Measurements from ENCODE around the gene HECW1.
"Not testable (repeated sequence)": the region's sequence is repeated elsewhere in the genome, so short reads cannot be mapped to it uniquely, and the experiment has no call there.

HECW1 gene

DNA sequence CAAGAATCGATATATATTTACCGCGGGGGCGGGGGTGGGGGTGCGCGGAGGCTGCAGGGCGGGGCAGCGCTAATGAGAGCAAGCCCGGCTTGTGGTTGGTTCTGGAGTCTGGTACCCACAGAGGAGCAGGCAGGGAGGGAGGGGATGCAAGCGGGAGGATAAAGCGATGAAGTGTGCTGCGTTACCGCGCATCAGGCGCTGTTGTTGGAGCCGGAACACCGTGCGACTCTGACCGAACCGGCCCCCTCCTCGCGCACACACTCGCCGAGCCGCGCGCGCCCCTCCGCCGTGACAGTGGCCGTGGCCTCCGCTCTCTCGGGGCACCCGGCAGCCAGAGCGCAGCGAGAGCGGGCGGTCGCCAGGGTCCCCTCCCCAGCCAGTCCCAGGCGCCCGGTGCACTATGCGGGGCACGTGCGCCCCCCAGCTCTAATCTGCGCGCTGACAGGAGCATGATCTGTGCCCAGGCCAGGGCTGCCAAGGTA, at the start of gene HECW1:
Gene HECW1 (plus strand): TSS at position 189 of the 482 bp plus-strand sequence. CDS start 131,259 bp downstream, outside the sequence.
- no peaks in the 10 kb centered on the region for H3K9me3 Mint-ChIP-seq
- H3K4me3 Mint-ChIP-seq, result peak within 1 kb of the TSS; percentile 35 to 57
- ATAC-seq (replicated peaks) (peak; percentile 10 to 16), DNase-seq (no peak)
- H3K27ac Mint-ChIP-seq, result no peak within 1 kb of the TSS
- peaks cover 62 to 80% of the 10 kb centered on the region in 2 donors for H3K27me3 Mint-ChIP-seq
- peaks cover 17 to 21% of the 10 kb centered on the region in 2 donors for H3K4me1 Mint-ChIP-seq
- no peaks in the 10 kb centered on the region for H3K36me3 Mint-ChIP-seq

DNA sequence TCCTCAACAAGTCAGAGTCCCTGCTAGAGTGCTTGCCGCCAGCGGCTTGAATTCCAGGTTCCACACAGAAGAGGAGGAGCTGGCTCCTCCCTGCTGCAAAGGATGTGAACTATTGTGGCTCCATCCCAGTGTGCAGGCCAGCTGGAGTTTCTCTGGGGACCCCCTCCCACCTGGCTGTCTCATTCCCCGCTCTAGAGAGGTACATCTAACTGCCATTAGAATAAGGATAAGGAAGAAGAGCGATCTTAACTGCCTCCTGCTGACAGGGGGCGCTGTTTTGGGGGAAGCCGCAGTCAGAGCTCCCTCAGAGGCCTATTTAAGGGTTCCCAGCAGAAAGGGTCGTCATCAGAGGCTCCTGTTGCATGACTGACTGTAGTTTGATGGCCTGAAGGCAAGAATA, 40.8 kb upstream of the HECW1 start:
- H3K9me3 Mint-ChIP-seq, result peaks cover under 1 to 1% of the 10 kb centered on the region in 2 donors
- ATAC-seq (replicated peaks), result no peak
- DNase-seq, result no peak
- peaks cover 0 to 6% of the 10 kb centered on the region in 2 donors for H3K27me3 Mint-ChIP-seq
- H3K4me1 Mint-ChIP-seq, result peaks cover 13 to 19% of the 10 kb centered on the region in 2 donors
- no peak overlapping the region for H3K27ac Mint-ChIP-seq
- no peak overlapping the region for H3K4me3 Mint-ChIP-seq
- H3K36me3 Mint-ChIP-seq, result no peaks in the 10 kb centered on the region

DNA sequence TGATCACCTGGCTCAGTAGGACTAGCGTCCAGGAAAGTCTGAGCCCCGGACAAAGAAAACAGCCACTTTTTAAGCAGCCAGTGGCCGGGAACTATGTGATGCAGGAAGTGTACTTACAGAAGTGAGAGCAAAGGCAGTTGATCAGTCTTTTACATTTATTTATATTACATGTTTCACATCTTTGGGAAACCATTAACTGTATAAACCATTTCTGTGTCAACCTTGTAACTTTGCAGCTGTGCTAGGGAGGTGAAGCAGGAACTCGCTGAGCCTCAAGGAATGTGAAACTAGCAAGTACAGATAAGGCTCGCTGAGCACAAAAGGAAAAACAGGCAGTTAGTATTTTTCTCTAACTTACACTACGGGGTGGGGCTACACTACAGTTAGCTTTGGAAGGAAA, 39.9 kb upstream of the HECW1 start:
- Mint-ChIP-seq H3K4me1 (peaks cover 14 to 19% of the 10 kb centered on the region in 2 donors), H3K36me3 (peaks cover 3 to 6% of the 10 kb centered on the region in 2 donors), H3K27me3 (peaks cover 0 to 6% of the 10 kb centered on the region in 2 donors), H3K27ac (no peak overlapping the region), H3K4me3 (peak overlapping the region in 1 of 2 donors; percentile 23), H3K9me3 (peaks cover 3 to 7% of the 10 kb centered on the region in 2 donors)
- ATAC-seq (replicated peaks) (no peak), DNase-seq (no peak)

DNA sequence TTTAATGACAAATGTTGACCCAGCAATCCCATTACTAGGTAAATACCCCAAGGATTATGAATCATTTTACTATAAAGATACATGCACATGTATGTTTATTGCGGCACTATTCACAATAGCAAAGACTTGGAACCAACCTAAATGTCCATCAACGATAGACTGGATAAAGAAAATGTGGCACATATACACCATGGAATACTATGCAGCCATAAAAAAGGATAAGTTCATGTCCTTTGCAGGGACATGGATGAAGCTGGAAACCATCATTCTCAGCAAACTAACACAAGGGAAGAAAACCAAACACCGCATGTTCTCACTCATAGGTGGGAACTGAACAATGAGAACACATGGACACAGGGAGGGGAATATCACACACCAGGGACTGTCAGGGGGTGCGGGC, 38.6 kb upstream of the HECW1 start:
- peaks cover 14 to 19% of the 10 kb centered on the region in 2 donors for H3K4me1 Mint-ChIP-seq
- H3K27ac Mint-ChIP-seq; H3K27me3 Mint-ChIP-seq; H3K4me3 Mint-ChIP-seq; ATAC-seq (replicated peaks); H3K9me3 Mint-ChIP-seq; H3K36me3 Mint-ChIP-seq; DNase-seq: not testable (repeated sequence)

DNA sequence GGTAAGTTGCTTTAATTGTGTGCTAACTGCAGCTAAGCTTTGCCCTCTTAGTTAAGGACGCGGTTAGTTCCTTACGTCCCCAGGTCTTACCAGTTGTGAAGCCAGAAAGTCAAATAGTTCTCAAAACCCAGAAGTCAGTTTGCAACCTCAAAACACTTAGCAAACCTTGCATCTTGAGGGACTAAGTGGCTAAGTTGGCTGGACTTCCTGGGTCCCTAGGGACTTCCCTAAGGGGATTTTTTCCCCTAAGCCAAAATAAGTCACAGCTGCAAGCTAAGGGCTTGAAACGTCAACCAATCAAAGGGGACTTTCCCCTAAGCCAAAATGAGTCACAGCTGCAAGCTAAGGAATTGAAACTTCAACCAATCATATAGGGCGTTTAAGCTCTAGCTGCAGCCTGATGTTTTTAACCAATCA, 36.2 kb upstream of the HECW1 start:
- Mint-ChIP-seq H3K4me3 (no peak overlapping the region), H3K9me3 (peaks cover 3 to 7% of the 10 kb centered on the region in 2 donors), H3K27ac (peak overlapping the region; percentile 40), H3K4me1 (peaks cover 14 to 19% of the 10 kb centered on the region in 2 donors), H3K27me3 (peaks cover 16 to 18% of the 10 kb centered on the region in 2 donors), H3K36me3 (peaks cover 3 to 6% of the 10 kb centered on the region in 2 donors)
- ATAC-seq (replicated peaks), result peak; percentile 77 to 82
- peak; percentile 64 for DNase-seq

DNA sequence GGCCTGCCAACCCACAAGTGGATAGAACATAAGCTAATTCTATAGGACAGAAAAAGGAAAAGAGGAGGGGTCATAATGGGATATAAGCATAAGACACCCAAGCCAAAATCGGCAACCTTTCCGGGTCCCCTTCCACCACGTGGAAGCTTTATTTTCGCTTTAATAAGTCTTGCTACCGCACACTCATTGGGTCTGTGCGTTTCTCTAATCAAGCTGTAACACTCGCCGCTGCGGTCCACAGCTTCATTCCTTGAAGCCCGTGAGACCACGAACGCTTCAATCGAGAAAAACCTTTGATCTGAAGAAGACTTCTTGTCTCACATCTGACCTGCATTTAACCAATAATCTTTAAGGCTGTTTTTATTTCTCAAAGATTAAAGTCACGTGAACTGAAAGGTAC, 35.8 kb upstream of the HECW1 start:
- peaks cover 3 to 7% of the 10 kb centered on the region in 2 donors for H3K9me3 Mint-ChIP-seq
- ATAC-seq (replicated peaks), result no peak
- H3K27me3 Mint-ChIP-seq, result peaks cover 16% of the 10 kb centered on the region in 2 donors
- no peak overlapping the region for H3K27ac Mint-ChIP-seq
- peaks cover 3 to 6% of the 10 kb centered on the region in 2 donors for H3K36me3 Mint-ChIP-seq
- no peak for DNase-seq
- peaks cover 14 to 19% of the 10 kb centered on the region in 2 donors for H3K4me1 Mint-ChIP-seq
- no peak overlapping the region for H3K4me3 Mint-ChIP-seq

DNA sequence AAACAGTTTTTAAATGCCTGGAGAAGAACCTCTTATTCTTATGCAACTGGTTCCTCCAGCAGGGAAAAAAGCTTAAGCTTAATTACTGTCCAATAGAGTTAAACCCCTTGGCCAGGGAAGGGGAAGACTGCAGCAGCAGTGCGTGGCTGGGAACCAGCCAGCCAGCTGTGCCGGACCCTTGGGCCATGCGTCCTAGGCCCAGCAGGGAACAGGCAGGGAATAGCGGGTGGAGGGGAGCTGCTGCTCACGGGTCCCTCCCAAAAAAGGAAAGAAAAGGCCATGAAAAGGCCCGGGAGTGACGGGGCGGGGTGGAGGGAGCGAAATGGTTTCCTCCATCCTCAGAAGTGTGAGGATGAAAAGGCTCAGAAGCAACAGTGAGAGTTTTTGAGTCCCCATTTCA, 35.2 kb upstream of the HECW1 start:
- Mint-ChIP-seq H3K4me1 (peaks cover 9 to 14% of the 10 kb centered on the region in 2 donors), H3K27ac (no peak overlapping the region), H3K27me3 (peaks cover 13 to 22% of the 10 kb centered on the region in 2 donors), H3K9me3 (peaks cover 3 to 7% of the 10 kb centered on the region in 2 donors), H3K36me3 (peaks cover 3 to 6% of the 10 kb centered on the region in 2 donors), H3K4me3 (no peak overlapping the region)
- DNase-seq (no peak), ATAC-seq (replicated peaks) (no peak)

DNA sequence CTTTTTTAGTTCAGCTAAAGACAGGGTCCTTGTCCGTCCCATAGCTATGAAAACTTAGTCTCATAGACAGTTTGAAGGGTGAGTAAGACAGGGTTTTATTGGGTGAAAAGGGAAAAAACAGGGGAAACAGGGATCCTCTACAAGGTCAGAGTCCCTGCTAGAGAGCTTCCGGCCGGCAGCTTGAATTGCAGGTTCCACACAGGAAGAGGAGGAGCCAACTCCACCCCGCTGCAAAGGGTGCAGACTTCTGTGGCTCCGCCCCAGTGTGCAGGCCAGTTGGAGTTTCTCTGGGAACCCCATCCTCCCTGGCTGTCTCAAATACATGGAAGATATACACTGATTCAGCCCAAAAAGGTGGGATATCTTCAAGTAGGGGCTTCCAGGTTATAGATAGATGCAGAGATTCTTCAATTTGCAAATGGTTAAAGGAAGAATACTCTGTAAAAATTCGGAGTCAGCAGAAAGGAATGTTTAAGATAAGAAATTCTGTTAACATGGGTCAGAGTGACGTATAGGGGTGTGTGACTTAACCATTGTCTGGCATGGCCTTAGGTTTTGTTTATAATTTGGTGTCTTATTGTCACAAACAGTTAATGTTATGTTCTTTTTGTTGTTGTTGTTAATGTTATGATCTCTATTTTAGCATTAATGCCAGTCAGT, 34.6 kb upstream of the HECW1 start:
- Mint-ChIP-seq H3K27me3 (peaks cover 13 to 26% of the 10 kb centered on the region in 2 donors), H3K27ac (no peak overlapping the region), H3K4me3 (no peak overlapping the region), H3K36me3 (peaks cover 3 to 6% of the 10 kb centered on the region in 2 donors), H3K4me1 (peaks cover 7 to 12% of the 10 kb centered on the region in 2 donors), H3K9me3 (peaks cover 3 to 7% of the 10 kb centered on the region in 2 donors)
- DNase-seq (no peak), ATAC-seq (replicated peaks) (no peak)

DNA sequence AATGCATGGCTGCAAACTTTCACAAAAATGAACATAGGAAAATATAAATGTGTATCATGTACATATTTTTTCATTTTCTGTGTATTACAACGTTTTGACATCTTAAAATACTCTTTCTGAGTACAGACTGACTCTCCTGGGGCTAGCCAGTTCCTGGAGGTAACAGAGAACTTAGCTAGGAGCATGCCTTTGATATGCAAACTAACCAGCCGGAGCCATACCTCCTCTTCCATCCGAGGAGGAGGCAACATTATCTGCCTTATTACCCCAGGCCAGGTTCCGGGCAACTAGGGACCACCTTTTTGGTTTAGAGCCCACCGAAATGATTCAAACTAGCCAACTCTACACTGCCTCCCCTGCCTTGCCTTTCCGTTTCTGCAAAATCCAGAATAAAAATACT, 33.7 kb upstream of the HECW1 start:
- no peak overlapping the region for H3K27ac Mint-ChIP-seq
- H3K4me1 Mint-ChIP-seq, result peaks cover 6% of the 10 kb centered on the region in 2 donors
- DNase-seq (no peak), ATAC-seq (replicated peaks) (no peak)
- peaks cover 3 to 7% of the 10 kb centered on the region in 2 donors for H3K9me3 Mint-ChIP-seq
- H3K36me3 Mint-ChIP-seq, result peaks cover 3 to 6% of the 10 kb centered on the region in 2 donors
- peaks cover 17 to 29% of the 10 kb centered on the region in 2 donors for H3K27me3 Mint-ChIP-seq
- no peak overlapping the region for H3K4me3 Mint-ChIP-seq

DNA sequence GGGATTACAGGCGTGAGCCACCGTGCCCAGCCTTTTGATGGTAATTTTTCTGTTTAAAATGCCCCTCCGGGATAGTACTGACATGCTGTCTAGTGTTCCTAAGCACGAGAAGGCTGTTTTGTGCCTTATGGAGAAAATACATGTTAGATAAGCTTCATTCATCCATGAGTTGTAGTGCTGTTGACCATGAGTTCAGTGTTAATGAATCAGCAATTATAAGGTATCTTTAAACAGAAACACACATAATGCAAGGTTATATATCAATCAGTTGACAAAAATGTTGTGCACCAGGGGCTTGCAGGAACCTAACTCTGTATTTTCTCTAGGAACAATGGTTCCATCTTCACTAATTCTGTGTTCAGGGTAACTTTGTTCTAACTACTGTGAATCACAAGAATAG, 30.8 kb upstream of the HECW1 start:
- peaks cover 3 to 11% of the 10 kb centered on the region in 2 donors for H3K9me3 Mint-ChIP-seq
- DNase-seq, result no peak
- H3K27ac Mint-ChIP-seq, result no peak overlapping the region
- H3K4me1 Mint-ChIP-seq, result peaks cover 0 to 2% of the 10 kb centered on the region in 2 donors
- H3K27me3 Mint-ChIP-seq, result peaks cover 36 to 48% of the 10 kb centered on the region in 2 donors
- no peak overlapping the region for H3K4me3 Mint-ChIP-seq
- no peak for ATAC-seq (replicated peaks)
- peaks cover 3 to 6% of the 10 kb centered on the region in 2 donors for H3K36me3 Mint-ChIP-seq

DNA sequence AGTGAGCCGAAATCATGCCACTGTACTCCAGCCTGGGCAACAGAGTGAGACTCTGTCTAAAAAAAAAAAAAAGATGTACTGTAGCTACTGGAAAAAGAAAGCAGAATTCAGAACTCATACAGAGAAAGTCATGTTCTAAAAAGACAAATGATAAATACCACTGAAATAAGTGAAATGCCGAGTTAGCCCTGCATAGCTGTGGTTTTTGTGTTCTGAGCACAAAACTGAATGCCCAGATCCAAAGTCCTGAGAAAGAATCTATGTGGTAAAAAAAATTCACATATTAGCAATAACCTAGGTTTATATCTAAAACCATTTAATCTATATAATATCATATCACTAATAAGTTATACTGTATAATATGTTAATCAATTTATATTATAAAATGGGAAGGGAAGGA, 29.3 kb upstream of the HECW1 start:
- no peaks in the 10 kb centered on the region for H3K36me3 Mint-ChIP-seq
- ATAC-seq (replicated peaks), result no peak
- peaks cover 6% of the 10 kb centered on the region in 2 donors for H3K9me3 Mint-ChIP-seq
- no peak for DNase-seq
- no peaks in the 10 kb centered on the region for H3K4me1 Mint-ChIP-seq
- peaks cover 36 to 52% of the 10 kb centered on the region in 2 donors for H3K27me3 Mint-ChIP-seq
- no peak overlapping the region for H3K4me3 Mint-ChIP-seq
- no peak overlapping the region for H3K27ac Mint-ChIP-seq

DNA sequence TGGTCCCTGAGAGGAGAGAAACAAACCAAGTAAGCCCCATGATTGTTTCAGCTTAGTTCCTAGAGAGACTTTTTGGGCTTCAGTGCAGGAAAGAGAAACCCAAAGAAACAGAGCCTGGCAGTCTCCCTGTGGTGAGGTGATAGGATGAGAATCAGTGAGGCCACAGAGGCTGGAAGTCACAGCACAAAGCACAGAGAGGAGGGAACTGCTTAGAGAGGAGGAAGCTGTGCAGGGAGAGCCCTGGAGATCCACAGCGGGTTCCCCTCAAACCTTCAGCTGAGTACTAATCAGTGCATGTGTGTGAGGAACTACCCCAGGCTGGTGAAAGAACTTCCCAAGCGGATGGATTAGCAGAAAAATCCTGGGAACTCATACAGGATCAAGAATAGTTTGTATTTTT, 27.4 kb upstream of the HECW1 start:
- peaks cover 7% of the 10 kb centered on the region in 2 donors for H3K9me3 Mint-ChIP-seq
- H3K36me3 Mint-ChIP-seq, result no peaks in the 10 kb centered on the region
- no peak for ATAC-seq (replicated peaks)
- no peaks in the 10 kb centered on the region for H3K4me1 Mint-ChIP-seq
- H3K27me3 Mint-ChIP-seq, result peaks cover 27 to 46% of the 10 kb centered on the region in 2 donors
- no peak overlapping the region for H3K4me3 Mint-ChIP-seq
- no peak for DNase-seq
- H3K27ac Mint-ChIP-seq, result no peak overlapping the region

DNA sequence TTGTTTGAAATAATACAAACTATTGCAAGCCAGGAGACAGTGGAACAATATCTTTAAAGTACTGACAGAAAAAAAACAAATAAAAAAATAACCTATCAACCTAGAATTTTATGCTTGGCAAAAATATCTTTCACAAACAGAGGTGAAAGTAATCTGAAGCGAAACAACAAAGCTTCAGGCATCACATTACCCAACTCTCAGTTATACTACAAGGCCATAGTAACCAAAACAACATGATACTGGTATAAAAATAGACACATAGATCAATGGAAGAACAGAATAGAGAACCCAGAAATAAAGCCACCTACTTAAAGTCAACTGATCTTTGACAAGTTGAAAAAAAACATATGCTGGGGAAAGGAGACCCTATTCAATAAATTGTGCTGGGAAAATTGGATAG, 26.5 kb upstream of the HECW1 start:
- Mint-ChIP-seq H3K27ac (no peak overlapping the region), H3K27me3 (peaks cover 23 to 38% of the 10 kb centered on the region in 2 donors), H3K4me3 (no peak overlapping the region), H3K4me1 (no peaks in the 10 kb centered on the region), H3K9me3 (peaks cover 7% of the 10 kb centered on the region in 2 donors), H3K36me3 (no peaks in the 10 kb centered on the region)
- no peak for DNase-seq
- no peak for ATAC-seq (replicated peaks)

DNA sequence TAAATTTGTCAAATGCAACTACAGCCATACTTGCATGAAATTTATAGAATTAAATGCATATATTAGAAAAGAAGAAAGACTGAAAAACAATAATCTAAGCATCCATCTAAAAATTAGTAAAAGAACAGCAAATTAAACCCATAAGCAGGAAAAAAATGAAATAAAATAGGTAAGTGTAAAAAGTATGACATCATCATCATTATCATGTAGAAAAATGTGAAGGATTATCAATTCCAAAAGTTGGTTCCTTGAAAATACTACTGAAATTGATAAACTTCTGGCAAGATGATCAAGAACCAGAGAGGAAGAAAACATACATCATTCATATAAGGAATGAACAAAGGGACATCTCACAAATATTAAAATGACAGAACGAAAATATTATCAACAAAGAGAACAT, 19.6 kb upstream of the HECW1 start:
- H3K27me3 Mint-ChIP-seq, result peaks cover 0 to 13% of the 10 kb centered on the region in 2 donors
- no peak overlapping the region for H3K4me3 Mint-ChIP-seq
- peaks cover 8 to 11% of the 10 kb centered on the region in 2 donors for H3K9me3 Mint-ChIP-seq
- H3K4me1 Mint-ChIP-seq, result no peaks in the 10 kb centered on the region
- H3K36me3 Mint-ChIP-seq, result no peaks in the 10 kb centered on the region
- H3K27ac Mint-ChIP-seq, result no peak overlapping the region
- DNase-seq (no peak), ATAC-seq (replicated peaks) (no peak)

DNA sequence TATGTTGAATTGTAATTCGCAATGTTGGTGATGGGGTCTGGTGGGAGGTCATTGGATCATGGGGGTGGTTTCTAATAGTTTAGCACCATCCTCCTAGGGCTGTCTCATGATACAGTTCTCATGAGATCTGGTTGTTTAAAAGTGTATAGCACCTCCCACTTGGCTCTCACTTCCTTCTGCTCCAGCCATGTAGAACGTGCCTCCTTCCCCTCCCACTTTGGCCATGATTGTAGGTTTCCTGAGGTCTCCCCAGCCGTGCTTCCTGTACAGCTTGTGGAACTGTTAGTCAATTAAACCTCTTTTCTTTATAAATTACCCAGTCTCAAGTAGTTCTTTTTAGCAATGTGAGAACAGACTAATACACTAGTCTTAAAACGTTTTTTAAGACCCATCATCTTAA, 15.6 kb upstream of the HECW1 start:
- Mint-ChIP-seq H3K36me3 (no peaks in the 10 kb centered on the region), H3K4me1 (no peaks in the 10 kb centered on the region), H3K9me3 (peaks cover 6 to 7% of the 10 kb centered on the region in 2 donors), H3K27me3 (peaks cover 0 to 8% of the 10 kb centered on the region in 2 donors), H3K27ac (no peak overlapping the region), H3K4me3 (no peak overlapping the region)
- ATAC-seq (replicated peaks), result peak; percentile 41 to 45
- no peak for DNase-seq

All from stimulated activated naive B cell treated with anti-CD40 and anti-IgM and Interleukin-4, amounts not matched to agents 10 μg/mL and 1 μg/mL and 100 μg/mL, for 72 hours (primary cell).